Neutrophil (primary cell): Measurements from ENCODE around the gene CTSH.

Experiments used
- H3K27ac ChIP-seq: fragments of 200-600 bp; sonication (generic); 2 replicates; pipeline ENCODE4 v1.5.1; 2016; ENCODE audit warnings: mild to moderate bottlenecking, moderate library complexity
- H3K27me3 ChIP-seq: fragments of 200-600 bp; sonication (generic); 2 replicates; pipeline ENCODE4 v1.6.0; 2016; ENCODE audit warnings: mild to moderate bottlenecking
- H3K36me3 ChIP-seq: fragments of 200-600 bp; sonication (generic); 2 replicates; pipeline ENCODE4 v1.5.1; 2017
- H3K4me1 ChIP-seq, 2 experiments: fragments of 200-600 bp in 1 of 2; sonication (generic) in 1 of 2; 1 replicate in 1 of 2; 2 replicates in 1 of 2; pipeline versions ENCODE4 v1.5.1 to v1.6.1; 2013 to 2016; ENCODE audit warnings: low read depth in 1 of 2, low read length in 1 of 2, mild to moderate bottlenecking in 1 of 2, moderate library complexity in 1 of 2; ENCODE audit not compliant: control insufficient read depth in 1 of 2, insufficient read depth in 1 of 2
- H3K4me3 ChIP-seq, 2 experiments: fragments of 200-600 bp in 1 of 2; sonication (generic) in 1 of 2; 1 replicate in 1 of 2; 2 replicates in 1 of 2; pipeline ENCODE4 v1.5.1; 2013 to 2016; ENCODE audit warnings: low read depth in 1 of 2, low read length in 1 of 2, mild to moderate bottlenecking in 1 of 2, moderate library complexity in 1 of 2
- H3K9me3 ChIP-seq: fragments of 200-600 bp; sonication (generic); 2 replicates; pipeline ENCODE4 v1.5.1; 2016
- CTCF ChIP-seq: fragments of 200-600 bp; sonication (generic); IDR thresholded peaks from 2 replicates; pipeline ENCODE4 v1.5.1; 2016; ENCODE audit warnings: antibody characterized with exemption

CTSH gene

GRCh38 chr15:78944202-78944625, 632 bp downstream of the CTSH start:
- peak overlapping the region; percentile 57 for H3K27ac ChIP-seq
- peaks cover 34% of the 10 kb centered on the region for H3K27me3 ChIP-seq
- H3K4me1 ChIP-seq = peaks cover 38 to 44% of the 10 kb centered on the region in 2 experiments
- H3K9me3 ChIP-seq = no peaks in the 10 kb centered on the region
- no peaks in the 10 kb centered on the region for H3K36me3 ChIP-seq
- peak overlapping the region; percentile 71 to 82 for H3K4me3 ChIP-seq
- TF ChIP-seq CTCF = no peak

- Histone ChIP-seq H3K27me3 (peaks cover 34% of the 10 kb centered on the region), H3K9me3 (no peaks in the 10 kb centered on the region), H3K4me1 (peaks cover 43 to 49% of the 10 kb centered on the region in 2 experiments), H3K27ac (no peak overlapping the region), H3K4me3 (peak overlapping the region; percentile 71 to 82), H3K36me3 (no peaks in the 10 kb centered on the region)
- TF ChIP-seq CTCF = no peak
Observed at GRCh38 chr15:78943692-78944091, 1.2 kb downstream of the CTSH start.

GRCh38 chr15:78942741-78943140, 2.1 kb downstream of the CTSH start:
- Histone ChIP-seq H3K27ac (no peak overlapping the region), H3K27me3 (peaks cover 29% of the 10 kb centered on the region), H3K9me3 (no peaks in the 10 kb centered on the region), H3K36me3 (no peaks in the 10 kb centered on the region), H3K4me3 (no peak overlapping the region), H3K4me1 (peaks cover 53 to 59% of the 10 kb centered on the region in 2 experiments)
- no peak for TF ChIP-seq CTCF

GRCh38 chr15:78938658-78939488, 6.0 kb downstream of the CTSH start:
- peaks cover 75 to 83% of the 10 kb centered on the region in 2 experiments for H3K4me1 ChIP-seq
- H3K9me3 ChIP-seq = no peaks in the 10 kb centered on the region
- H3K27me3 ChIP-seq = no peaks in the 10 kb centered on the region
- H3K4me3 ChIP-seq = peak overlapping the region; percentile 7 to 26
- H3K27ac ChIP-seq = peak overlapping the region; percentile 88
- no peak for TF ChIP-seq CTCF
- peaks cover 10% of the 10 kb centered on the region for H3K36me3 ChIP-seq

GRCh38 chr15:78937132-78937739, 7.6 kb downstream of the CTSH start:
- H3K4me3 ChIP-seq = peak overlapping the region; percentile 20 to 46
- peaks cover 62 to 67% of the 10 kb centered on the region in 2 experiments for H3K4me1 ChIP-seq
- H3K27ac ChIP-seq = peak overlapping the region; percentile 88
- no peaks in the 10 kb centered on the region for H3K9me3 ChIP-seq
- TF ChIP-seq CTCF = no peak
- peaks cover 26% of the 10 kb centered on the region for H3K36me3 ChIP-seq
- no peaks in the 10 kb centered on the region for H3K27me3 ChIP-seq
